ENCODE data around the gene GPR55.

The GPR55 gene

DNA sequence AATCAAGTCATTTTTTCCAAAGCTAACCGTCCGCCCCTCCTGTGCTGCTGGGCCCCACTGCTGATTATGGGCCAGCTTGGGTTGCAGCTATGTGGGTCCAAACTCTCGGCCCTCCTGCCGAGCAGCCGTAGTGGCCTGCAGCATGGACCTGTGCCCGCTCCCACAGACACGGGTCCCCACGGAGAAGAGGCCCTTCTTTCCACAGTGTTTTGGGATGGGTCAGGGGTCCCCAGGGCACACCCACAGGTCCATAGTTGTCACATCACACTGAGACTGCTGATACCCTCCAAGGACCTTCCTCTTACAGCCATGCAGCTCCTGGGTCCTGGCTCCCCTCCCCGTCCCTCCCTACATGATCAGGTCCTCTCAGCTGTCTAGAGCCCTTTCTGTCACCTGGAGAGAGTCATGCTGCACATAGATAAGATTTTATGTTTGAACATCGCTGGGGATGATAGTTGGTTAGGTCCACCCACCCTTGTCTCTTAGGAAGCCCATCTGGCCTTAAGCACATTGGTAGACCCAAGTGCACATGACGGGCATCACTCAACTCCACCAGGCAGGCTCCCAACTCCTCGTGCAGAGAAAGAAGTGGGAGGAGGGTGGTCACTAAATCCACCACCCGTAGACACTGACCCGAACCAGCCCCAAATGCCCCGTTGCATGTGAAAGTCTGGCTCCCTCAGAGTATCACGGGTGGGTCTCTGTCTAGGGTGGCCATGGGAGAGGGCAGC, 17.5 kb downstream of the GPR55 start:
- Histone ChIP-seq H3K27ac (no peak overlapping the region), H3K27me3 (replicated peaks) (no peaks in the 10 kb centered on the region), H3K36me3 (replicated peaks) (no peaks in the 10 kb centered on the region), H3K4me3 (ENCODE audit: low read depth, low read length) (no peak overlapping the region)
- no peak for DNase-seq
- in situ Hi-C loops (cut with HindIII; ENCODE audit: low pct_ligation_motif_present, low sequenced_read_pairs): no loop called here
- TF ChIP-seq, protein P1, sequence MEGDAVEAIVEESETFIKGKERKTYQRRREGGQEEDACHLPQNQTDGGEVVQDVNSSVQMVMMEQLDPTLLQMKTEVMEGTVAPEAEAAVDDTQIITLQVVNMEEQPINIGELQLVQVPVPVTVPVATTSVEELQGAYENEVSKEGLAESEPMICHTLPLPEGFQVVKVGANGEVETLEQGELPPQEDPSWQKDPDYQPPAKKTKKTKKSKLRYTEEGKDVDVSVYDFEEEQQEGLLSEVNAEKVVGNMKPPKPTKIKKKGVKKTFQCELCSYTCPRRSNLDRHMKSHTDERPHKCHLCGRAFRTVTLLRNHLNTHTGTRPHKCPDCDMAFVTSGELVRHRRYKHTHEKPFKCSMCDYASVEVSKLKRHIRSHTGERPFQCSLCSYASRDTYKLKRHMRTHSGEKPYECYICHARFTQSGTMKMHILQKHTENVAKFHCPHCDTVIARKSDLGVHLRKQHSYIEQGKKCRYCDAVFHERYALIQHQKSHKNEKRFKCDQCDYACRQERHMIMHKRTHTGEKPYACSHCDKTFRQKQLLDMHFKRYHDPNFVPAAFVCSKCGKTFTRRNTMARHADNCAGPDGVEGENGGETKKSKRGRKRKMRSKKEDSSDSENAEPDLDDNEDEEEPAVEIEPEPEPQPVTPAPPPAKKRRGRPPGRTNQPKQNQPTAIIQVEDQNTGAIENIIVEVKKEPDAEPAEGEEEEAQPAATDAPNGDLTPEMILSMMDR (IDR thresholded peaks at IDR 0.05; ENCODE audit: low read depth, low read length, missing control alignments): no peak

DNA sequence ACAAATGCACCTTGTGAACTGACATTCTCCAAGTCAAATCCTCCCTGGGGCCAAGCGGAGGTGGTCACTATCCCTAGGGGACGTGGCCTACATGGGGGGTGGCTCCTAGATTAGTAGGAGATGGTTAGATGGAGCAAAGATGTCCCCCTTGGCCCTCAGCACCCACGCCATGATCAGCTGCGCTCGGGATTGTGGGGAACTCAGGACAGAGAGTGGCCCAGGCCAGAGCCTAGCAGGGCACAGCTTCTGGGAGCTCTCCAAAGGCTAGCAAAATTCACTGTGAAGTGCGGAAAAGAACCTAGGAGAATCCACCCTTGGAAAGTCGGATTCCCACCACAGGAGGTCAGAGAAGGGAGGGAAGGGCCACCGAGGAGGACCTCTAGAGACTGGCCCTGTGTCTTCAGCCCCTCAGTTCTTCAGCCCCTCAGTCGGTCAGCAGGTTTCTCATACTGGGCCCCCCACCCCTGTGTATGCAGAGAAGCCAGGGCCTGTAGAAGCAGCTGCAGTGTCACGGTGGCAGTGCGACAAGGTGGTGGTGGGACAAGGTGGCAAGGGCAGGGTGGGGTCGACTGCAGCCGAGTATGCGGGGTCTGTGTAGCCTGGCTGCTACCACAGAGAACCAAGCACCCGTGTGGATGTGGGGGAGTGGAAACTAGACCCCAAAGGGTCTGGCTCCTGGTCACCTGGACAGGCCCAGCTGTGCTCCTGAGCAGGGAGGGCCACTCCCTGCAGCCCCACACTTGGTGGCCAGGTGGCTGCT, 18.4 kb downstream of the GPR55 start:
- in situ Hi-C loops (cut with HindIII; ENCODE audit: low pct_ligation_motif_present, low sequenced_read_pairs): no loop called here
- DNase-seq: no peak

DNA sequence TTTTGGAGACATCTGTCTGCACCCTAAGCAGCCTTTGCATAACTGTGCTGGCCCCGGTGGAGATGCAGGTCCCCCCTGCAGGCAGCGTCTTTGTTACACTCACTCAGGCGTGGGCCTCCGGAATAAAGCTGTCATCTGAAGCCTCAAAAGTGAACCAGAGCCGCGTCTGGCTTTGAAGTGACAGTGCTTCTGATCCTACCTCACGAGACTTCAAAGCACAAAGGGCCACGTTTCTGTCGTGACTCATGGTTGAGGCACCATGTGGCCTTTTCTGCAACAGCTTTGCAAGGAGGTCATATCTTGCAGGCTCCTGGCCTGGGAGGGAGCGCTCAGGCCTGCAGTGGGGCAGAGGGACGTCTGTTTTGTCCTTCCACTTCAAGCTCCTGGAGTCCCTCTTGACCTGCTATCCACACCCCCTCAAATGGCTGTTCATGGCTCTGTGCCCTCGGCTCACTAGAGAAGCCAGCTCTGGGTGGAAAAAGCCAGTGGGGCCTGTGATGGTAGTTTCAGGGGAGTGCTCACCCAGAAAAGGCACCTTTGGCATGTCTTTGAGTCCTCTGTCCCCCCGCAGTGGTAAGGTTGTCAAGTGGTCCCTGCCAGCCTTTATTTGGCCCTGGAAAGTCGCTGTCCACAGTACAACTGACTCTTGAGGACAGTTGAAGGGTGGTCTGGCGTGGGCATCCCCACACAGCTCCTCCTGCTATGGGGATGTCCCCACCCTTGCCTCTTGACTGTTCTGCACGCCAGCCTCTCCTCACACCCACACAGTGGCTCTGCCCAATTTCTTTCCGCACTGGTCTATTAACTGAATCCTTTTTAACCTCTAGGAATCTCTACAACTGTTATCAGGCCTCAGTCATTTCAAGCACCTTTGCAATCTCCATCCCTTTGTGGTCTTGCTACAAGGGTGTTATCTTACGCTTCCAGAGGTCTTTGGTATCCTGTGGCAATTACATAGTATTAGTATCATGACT, 19.3 kb downstream of the GPR55 start:
- Histone ChIP-seq H3K27ac (no peak overlapping the region), H3K27me3 (replicated peaks) (peaks cover 2% of the 10 kb centered on the region), H3K36me3 (replicated peaks) (no peaks in the 10 kb centered on the region), H3K4me3 (ENCODE audit: low read depth, low read length) (no peak overlapping the region)
- in situ Hi-C loops (cut with HindIII; ENCODE audit: low pct_ligation_motif_present, low sequenced_read_pairs): no loop called here
- TF ChIP-seq, protein P1 (IDR thresholded peaks at IDR 0.05; ENCODE audit: low read depth, low read length, missing control alignments): no peak
- peak; percentile 15 for DNase-seq

More for the DNA sequence above, 18.4 kb downstream of the GPR55 start:
- Histone ChIP-seq H3K4me3 (ENCODE audit: low read depth, low read length) (no peak overlapping the region), H3K36me3 (replicated peaks) (no peaks in the 10 kb centered on the region), H3K27ac (no peak overlapping the region), H3K27me3 (replicated peaks) (no peaks in the 10 kb centered on the region)
- TF ChIP-seq, protein P1 (IDR thresholded peaks at IDR 0.05; ENCODE audit: low read depth, low read length, missing control alignments): no peak

DNA sequence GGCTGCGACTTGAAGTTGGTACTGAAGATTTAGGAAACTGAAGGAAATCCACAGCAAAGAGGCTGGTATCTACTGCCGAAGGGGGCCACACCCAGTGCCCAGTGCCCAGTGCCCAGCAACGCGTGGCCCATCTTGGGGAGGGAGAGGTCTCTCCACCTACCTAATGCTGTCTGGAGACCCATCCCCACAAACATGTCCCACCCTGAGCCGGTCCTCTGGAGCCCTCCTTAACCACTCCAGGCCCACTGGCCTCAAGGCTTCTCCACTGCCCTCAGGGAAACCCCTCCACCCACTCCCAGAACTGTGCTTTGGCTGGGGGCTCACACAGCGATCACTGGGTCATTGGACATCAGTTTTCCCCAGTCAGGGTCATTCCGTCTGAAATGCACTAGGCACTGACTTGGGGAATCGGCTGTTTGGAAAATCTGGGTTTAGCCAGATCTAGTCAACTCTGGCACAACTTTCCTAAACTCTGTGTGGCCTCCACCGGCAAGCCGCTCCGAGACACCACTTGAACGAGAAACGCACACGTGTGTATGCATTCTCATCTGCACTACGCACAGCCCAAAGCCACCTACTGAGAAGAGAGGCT, 20.1 kb downstream of the GPR55 start:
- H3K4me3 ChIP-seq (ENCODE audit: low read depth, low read length): no peak overlapping the region
- no peaks in the 10 kb centered on the region for H3K36me3 ChIP-seq (replicated peaks)
- H3K27me3 ChIP-seq (replicated peaks): peaks cover 2% of the 10 kb centered on the region
- TF ChIP-seq, protein P1 (IDR thresholded peaks at IDR 0.05; ENCODE audit: low read depth, low read length, missing control alignments): no peak
- in situ Hi-C loops (cut with HindIII; ENCODE audit: low pct_ligation_motif_present, low sequenced_read_pairs): no loop called here
- H3K27ac ChIP-seq: no peak overlapping the region
- no peak for DNase-seq

Measured in brain microvascular endothelial cell (primary cell).